CD4-positive, alpha-beta T cell treated with Interleukin-21 for 1 hour (primary cell): ENCODE measurements around the gene KRTAP5-9.
"Not testable (repeated sequence)": the region's sequence is repeated elsewhere in the genome, so short reads cannot be mapped to it uniquely, and the experiment has no call there.

ENCODE experiments used
- DNase-seq: peaks from one replicate; pipeline ENCODE4 v3.0.0-alpha.2; 2020

KRTAP5-9 gene

DNA sequence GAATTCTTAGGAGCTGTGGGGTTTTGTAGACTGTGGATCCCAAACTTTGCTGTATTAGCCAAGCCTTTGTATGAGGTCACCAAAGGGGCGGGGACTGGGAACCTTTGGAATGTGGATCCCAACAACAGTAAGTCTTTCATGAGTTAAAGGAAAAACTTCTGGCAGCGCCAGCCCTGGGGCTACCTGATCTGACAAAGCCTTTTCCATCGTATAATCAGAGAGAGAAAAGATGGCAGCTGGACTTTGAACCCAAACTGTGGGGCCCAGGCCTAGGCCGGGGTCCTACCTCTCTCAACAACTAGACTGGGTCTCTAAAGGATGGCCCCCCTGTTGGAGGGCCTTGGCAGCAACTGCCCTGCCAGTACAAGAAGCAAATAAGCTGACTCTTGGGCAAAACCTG is 40.1 kb downstream of the KRTAP5-9 start:
- not testable (repeated sequence) for DNase-seq

DNA sequence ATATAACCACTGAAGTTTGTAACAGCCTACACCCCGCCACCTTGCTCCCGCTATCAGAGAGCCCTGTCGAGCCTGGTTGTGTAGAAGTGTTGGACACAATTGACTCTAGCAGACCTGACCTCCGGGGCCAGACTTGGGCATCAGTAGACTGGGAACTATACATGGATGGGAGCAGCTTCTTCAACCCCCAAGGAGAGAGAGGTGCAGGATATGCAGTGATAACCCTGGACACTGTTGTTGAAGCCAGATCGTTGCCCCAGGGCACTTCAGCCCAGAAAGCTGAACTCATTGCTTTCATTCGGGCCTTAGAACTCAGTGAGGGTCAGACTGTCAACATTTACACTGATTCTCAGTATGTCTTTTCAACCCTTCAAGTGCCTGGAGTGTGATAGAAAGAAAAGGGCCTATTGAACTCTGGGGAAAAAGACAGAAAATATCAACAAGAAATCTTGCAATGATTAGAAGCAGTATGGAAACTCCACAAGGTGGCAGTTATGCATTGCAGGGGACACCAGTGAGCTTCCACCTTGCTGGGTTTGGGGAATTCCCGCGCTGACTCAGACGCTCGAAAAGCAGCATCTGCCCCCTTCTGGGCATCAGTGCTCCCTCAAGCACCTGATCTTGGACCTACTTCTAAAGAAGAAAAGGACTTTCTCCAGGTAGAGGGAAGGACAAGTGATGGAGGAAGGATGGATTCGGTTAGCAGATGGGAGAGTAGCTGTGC is 40.8 kb downstream of the KRTAP5-9 start:
- not testable (repeated sequence) for DNase-seq

DNA sequence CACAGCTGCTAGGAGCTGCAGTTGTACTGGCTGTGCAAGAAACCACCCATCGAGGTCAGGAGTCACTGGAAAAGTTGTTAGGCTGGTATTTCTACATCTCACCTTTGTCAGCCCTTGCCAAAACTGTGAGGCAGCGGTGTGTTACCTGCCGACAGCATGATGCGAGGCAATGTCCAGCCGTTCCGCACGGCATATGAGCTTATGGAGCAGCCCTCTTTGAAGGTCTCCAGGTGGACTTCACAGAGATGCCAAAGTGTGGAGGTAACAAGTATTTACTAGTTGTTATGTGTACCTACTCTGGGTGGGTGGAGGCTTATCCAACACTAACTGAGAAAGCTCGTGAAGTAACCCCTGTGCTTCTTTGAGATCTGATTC is 41.3 kb downstream of the KRTAP5-9 start:
- DNase-seq = not testable (repeated sequence)
